MM.1S (cell line): ENCODE results near the gene DNAAF5.

Experiments used
- DNase-seq: peaks from one replicate; pipeline ENCODE4 v3.0.0-alpha.2; 2015
- H2AFZ ChIP-seq: fragments of 300-600 bp; sonication (generic); 2 replicates; pipeline ENCODE4 v1.6.0; 2016; ENCODE audit warnings: antibody characterized with exemption, low read length
- H3F3A ChIP-seq: fragments of 300-600 bp; sonication (generic); 2 replicates; pipeline ENCODE4 v1.6.1; 2016; ENCODE audit warnings: mild to moderate bottlenecking, antibody characterized with exemption, low read length, moderate library complexity, mixed read lengths; ENCODE audit not compliant: insufficient read depth
- H3K27ac ChIP-seq: fragments of 300-600 bp; sonication (generic); 2 replicates; pipeline ENCODE4 v1.5.1; 2016; ENCODE audit warnings: mild to moderate bottlenecking, low read length
- H3K27me3 ChIP-seq: fragments of 300-600 bp; sonication (generic); replicated peaks from 2 replicates; pipeline ENCODE4 v1.6.0; 2016; ENCODE audit warnings: low read length; ENCODE audit not compliant: insufficient read depth
- H3K36me3 ChIP-seq: fragments of 300-600 bp; sonication (generic); replicated peaks from 2 replicates; pipeline ENCODE4 v1.6.1; 2016; ENCODE audit warnings: mild to moderate bottlenecking, low read length, mixed read lengths; ENCODE audit not compliant: insufficient read depth
- H3K4me1 ChIP-seq: fragments of 300-600 bp; sonication (generic); 2 replicates; pipeline ENCODE4 v1.6.1; 2016; ENCODE audit warnings: low read length, mixed read lengths
- H3K4me2 ChIP-seq: fragments of 300-600 bp; sonication (generic); 2 replicates; pipeline ENCODE4 v1.6.0; 2016; ENCODE audit warnings: low read depth, low read length
- H3K4me3 ChIP-seq: fragments of 300-600 bp; sonication (generic); 2 replicates; pipeline ENCODE4 v1.5.1; 2016; ENCODE audit warnings: low read length, mixed read lengths
- H3K79me2 ChIP-seq: fragments of 300-600 bp; sonication (generic); 2 replicates; pipeline ENCODE4 v1.6.1; 2016; ENCODE audit warnings: mixed run types, low read length, mixed read lengths
- H3K9ac ChIP-seq: fragments of 300-600 bp; sonication (generic); 2 replicates; pipeline ENCODE4 v1.6.1; 2016; ENCODE audit warnings: low read length, mixed read lengths
- H3K9me2 ChIP-seq: fragments of 300-600 bp; sonication (generic); replicated peaks from 2 replicates; pipeline ENCODE4 v1.6.1; 2016; ENCODE audit warnings: mild to moderate bottlenecking, low read length, mixed read lengths; ENCODE audit not compliant: insufficient read depth
- H3K9me3 ChIP-seq: fragments of 300-600 bp; sonication (generic); replicated peaks from 2 replicates; pipeline ENCODE4 v1.6.1; 2016; ENCODE audit warnings: mild to moderate bottlenecking, low read length, mixed read lengths; ENCODE audit not compliant: insufficient read depth
- H4K20me1 ChIP-seq: fragments of 300-600 bp; sonication (generic); 2 replicates; pipeline ENCODE4 v1.6.1; 2016; ENCODE audit warnings: mild to moderate bottlenecking, low read length, moderate library complexity, mixed read lengths; ENCODE audit not compliant: insufficient read depth
- EZH2 ChIP-seq: fragments of 300-600 bp; sonication (generic); optimal IDR thresholded peaks from 2 replicates; pipeline ENCODE3; 2017; ENCODE audit warnings: low read depth, mild to moderate bottlenecking, antibody characterized with exemption, low read length, mixed read lengths
- EZH2phosphoT487 ChIP-seq: fragments of 300-600 bp; sonication (generic); IDR thresholded peaks from 2 replicates; pipeline ENCODE4 v1.6.1; 2018; ENCODE audit warnings: antibody characterized with exemption, low read length
- TF ChIP-seq, protein P1 (sequence below): fragments of 300-600 bp; sonication (generic); IDR thresholded peaks from 2 replicates; pipeline ENCODE4 v1.5.1; 2016; ENCODE audit warnings: antibody characterized with exemption, low read length, mixed read lengths

Gene DNAAF5

DNA sequence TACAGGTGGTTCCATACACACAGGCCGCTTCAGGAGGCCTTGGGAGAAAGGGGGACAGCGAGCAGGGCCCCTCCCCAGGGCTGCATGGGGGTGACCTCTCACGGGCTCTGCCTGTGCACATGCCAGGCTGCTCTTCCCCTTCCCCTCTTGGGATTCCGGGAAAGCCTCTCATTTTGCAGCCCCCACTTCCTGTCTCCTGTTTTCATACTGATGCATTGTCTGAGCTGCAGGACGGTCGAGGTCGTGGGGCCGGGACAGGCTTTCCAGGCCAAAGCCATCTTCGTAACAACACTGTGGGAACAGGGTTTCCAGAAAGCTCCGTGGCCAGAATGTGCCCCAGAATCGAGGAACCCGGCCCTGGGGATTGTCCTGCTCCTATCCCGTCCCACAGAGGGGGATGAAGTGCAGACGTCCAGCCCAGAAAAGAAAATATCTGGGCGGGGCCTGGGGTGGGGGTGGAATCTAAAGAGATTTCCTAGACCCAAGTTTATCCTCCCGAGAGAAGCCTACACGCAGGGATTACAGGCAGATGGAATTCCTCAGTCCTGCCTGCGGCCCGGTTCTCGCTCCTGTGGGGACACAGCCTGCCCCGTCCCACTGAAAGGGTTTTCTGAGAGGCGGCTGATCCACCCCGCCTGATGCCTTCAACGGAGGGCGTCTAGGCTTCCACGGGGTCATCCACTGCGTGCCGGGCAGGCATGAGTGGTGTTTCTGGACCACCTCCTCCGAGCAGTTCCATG, 29.5 kb upstream of the DNAAF5 start:
- H3F3A ChIP-seq = no peaks in the 10 kb centered on the region
- H3K4me2 ChIP-seq = no peak overlapping the region
- no peaks in the 10 kb centered on the region for H4K20me1 ChIP-seq
- H3K9me3 ChIP-seq = no peaks in the 10 kb centered on the region
- H3K4me3 ChIP-seq = no peak overlapping the region
- no peak overlapping the region for H2AFZ ChIP-seq
- no peaks in the 10 kb centered on the region for H3K79me2 ChIP-seq
- DNase-seq = no peak
- H3K36me3 ChIP-seq = no peaks in the 10 kb centered on the region
- no peaks in the 10 kb centered on the region for H3K4me1 ChIP-seq
- H3K9me2 ChIP-seq = no peaks in the 10 kb centered on the region
- no peak for TF ChIP-seq EZH2phosphoT487
- TF ChIP-seq EZH2 = no peak
- TF ChIP-seq, protein P1, sequence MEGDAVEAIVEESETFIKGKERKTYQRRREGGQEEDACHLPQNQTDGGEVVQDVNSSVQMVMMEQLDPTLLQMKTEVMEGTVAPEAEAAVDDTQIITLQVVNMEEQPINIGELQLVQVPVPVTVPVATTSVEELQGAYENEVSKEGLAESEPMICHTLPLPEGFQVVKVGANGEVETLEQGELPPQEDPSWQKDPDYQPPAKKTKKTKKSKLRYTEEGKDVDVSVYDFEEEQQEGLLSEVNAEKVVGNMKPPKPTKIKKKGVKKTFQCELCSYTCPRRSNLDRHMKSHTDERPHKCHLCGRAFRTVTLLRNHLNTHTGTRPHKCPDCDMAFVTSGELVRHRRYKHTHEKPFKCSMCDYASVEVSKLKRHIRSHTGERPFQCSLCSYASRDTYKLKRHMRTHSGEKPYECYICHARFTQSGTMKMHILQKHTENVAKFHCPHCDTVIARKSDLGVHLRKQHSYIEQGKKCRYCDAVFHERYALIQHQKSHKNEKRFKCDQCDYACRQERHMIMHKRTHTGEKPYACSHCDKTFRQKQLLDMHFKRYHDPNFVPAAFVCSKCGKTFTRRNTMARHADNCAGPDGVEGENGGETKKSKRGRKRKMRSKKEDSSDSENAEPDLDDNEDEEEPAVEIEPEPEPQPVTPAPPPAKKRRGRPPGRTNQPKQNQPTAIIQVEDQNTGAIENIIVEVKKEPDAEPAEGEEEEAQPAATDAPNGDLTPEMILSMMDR = no peak
- H3K9ac ChIP-seq = no peak overlapping the region
- H3K27me3 ChIP-seq = no peaks in the 10 kb centered on the region
- H3K27ac ChIP-seq = no peak overlapping the region

DNA sequence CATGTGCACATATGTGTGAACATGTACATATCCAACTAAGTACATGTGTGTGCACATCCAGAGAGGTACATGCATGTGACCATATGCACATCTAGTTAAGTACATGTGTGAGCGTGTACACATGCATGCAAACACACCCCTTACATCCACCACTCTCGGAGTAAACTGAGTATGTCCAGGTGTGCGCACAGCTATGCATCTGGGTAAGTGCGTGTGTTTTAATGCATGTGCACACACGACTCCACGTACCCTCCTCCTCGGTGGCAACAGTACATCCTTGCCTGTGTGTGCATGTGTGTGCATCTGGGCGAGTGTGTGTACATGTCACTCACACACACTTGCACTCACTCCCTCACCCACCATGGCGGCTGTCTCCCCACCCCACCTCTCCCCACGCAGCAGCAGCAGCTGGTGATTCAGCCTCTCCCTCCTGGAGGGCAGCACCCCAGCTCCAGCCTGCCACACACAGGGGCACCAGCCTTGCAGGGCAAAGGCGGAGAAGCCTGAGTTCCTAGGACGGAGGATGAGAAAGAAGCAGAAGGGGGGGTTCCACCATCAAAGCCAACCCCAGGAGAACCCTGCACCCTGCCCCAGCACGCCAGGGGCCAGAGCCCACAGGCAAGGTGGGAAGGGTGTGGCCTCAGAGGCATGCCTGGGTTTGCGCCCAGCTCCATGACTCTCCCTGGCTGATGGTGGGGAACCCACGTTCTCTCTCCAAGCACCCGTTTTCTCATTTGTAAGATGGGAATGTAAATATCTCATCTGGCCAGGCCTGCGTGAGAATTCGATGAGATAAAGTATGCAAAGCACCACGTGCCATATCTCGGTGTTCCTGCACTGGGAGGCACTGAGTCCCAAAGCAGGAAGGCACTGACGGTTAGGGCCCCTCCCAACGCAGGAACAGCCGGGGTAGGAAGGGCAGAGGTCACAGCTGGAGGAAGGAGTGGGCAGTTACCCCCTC, 27.7 kb upstream of the DNAAF5 start:
- Histone ChIP-seq H3K27ac (no peak overlapping the region), H3K36me3 (no peaks in the 10 kb centered on the region), H3K4me2 (no peak overlapping the region), H3K4me3 (no peak overlapping the region), H3K9ac (no peak overlapping the region), H3K4me1 (no peaks in the 10 kb centered on the region), H3K9me2 (no peaks in the 10 kb centered on the region), H3F3A (no peaks in the 10 kb centered on the region), H4K20me1 (no peaks in the 10 kb centered on the region), H3K79me2 (no peaks in the 10 kb centered on the region), H3K9me3 (no peaks in the 10 kb centered on the region), H2AFZ (no peak overlapping the region), H3K27me3 (no peaks in the 10 kb centered on the region)
- TF ChIP-seq, protein P1 = no peak
- TF ChIP-seq EZH2 (no peak), EZH2phosphoT487 (no peak)
- no peak for DNase-seq

DNA sequence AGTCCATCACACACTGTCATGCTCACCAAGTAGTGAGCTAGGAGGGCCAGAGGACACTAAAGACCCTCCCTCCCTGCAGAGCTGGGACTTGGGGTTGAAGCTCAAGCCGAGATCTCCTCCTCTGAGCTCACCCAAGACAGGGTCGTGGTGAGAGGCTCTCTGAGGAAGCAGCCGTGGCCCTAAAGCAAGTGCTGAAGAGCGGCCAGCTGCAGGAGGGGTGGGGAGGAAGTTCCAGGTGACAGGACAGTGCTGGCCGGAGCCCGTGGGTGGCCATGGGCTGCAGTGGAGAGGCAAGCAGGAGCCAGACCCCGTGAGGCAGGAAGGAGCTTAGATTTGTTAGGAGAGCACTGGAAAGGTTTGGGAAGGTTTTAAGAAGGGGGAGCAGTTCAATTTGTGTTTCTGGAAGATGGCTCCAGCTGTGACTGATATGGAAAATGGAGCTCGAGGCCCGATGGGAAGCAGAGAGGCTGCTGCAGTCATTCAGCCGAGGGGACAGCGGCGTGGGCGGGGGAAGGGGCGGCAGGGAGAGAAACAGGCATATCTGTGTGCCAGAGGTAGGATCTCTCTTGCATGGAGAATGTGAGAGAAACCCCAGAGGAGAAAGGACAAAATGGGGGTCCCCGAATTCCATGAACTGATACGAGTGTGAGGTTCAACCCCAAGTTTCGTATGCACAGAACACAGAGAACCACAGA, 26.9 kb upstream of the DNAAF5 start:
- Histone ChIP-seq H4K20me1 (no peaks in the 10 kb centered on the region), H3F3A (no peaks in the 10 kb centered on the region), H3K27me3 (no peaks in the 10 kb centered on the region), H3K9ac (no peak overlapping the region), H3K79me2 (no peaks in the 10 kb centered on the region), H3K36me3 (no peaks in the 10 kb centered on the region), H3K4me2 (no peak overlapping the region), H3K9me2 (no peaks in the 10 kb centered on the region), H3K4me3 (no peak overlapping the region), H3K9me3 (no peaks in the 10 kb centered on the region), H2AFZ (no peak overlapping the region), H3K27ac (no peak overlapping the region), H3K4me1 (no peaks in the 10 kb centered on the region)
- TF ChIP-seq, protein P1 = no peak
- TF ChIP-seq EZH2phosphoT487 = no peak
- no peak for TF ChIP-seq EZH2
- no peak for DNase-seq
